Measurements from ENCODE around the gene CBX8.

Gene CBX8

DNA sequence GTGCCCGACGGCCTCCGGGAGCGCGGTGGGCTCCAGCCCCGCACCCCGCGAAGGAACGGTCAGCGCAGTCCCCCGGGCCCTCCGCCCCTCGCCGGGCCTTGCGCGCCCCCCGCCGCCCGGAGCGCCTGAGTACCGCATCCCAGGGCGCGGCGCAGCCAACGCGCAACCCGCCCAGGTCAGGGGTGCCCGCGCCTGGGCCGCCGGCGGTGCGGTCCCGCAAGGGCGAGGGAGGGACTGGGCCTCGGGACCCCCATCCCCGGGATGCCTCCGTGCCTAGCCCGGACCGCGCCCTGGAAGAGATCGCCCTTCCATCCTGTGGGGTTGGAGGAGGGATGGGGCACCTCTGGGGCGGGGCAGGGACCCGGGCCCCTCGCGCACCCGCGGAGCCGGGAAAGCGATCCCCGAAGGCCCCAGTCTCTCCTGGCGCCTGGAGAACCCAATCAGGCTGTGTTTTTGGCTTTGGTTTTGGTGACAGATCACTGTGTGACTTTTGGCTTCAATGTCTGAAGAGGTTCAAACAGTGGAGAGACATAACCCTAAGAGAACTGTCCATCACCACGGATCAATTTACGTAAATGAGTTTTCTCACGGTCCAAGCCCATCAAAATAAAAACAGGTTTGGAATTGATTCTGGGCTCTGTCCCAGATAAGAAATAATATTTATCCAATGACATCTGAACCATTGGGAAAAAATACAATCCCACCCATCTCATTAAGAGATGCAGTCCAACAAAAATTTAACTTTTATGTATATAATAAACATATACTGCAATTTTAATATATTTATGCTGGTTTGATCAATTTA is 48.4 kb downstream of the CBX8 start:
- no peak for DNase-seq

DNA sequence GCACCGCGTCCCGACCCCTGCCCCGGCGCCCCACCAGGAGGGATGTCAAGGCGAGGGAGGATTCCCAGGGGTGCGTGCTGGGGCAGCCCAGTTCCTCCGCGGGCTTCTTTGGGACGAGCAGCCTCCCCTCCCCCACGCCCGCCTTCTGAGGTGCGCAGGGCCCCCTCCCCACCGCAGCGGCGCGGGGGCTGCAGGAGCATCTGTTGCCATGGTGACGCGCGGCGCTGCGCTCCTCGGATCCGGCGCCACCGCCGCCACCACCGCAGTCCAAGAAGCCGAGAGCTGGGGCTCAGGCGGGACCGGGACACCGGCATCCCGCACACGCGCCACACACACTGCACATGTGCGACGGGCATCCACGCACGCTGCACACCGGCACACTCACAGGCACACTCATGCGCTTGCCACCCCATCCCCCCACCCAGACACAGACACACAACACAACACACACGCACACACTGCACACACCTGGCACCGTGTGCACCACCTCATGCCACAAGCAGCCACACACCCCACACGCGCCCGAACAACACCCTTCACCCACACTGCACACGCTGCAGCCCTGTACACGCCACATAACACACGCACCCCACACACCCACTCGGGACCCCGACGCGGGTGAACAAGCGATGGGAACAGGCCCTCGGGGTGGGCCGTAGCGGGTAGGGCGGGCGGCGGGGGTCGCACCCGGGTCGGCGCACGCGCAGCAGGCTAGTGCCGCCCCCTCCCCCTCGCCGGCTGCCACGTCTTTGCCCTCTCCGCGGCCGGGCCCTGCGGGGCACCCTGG is 49.2 kb downstream of the CBX8 start:
- no peak for DNase-seq

DNA sequence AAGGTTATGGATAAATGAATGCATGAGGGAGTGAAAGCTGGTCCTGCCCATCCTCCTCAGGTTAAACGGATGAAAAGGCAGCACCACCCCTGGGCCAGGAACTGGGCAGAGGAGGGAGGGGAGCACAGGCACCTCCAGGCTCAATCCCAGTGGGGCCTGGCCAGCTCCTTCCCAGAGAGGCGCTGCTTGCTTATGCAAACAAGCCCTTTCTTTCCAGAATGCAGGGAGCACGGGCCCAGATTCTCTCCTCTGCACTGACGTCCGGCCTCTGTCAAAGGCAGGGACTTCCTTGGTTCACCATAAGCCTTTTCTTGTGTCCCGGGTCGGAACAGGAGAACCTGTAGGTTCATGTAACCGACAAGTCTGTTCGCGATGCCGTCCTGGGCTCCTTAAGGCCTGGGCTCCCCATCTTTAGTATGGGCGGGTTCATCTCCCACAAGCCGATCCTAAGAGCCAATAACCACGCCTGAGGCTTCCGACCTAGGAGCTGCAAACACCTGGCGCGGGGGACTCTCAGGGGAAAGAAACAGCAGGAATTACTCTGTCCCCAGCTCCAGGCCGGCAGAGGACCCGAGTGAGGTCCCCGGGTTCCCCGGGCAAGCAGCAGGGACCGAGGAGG is 49.9 kb downstream of the CBX8 start:
- no peak for DNase-seq

DNA sequence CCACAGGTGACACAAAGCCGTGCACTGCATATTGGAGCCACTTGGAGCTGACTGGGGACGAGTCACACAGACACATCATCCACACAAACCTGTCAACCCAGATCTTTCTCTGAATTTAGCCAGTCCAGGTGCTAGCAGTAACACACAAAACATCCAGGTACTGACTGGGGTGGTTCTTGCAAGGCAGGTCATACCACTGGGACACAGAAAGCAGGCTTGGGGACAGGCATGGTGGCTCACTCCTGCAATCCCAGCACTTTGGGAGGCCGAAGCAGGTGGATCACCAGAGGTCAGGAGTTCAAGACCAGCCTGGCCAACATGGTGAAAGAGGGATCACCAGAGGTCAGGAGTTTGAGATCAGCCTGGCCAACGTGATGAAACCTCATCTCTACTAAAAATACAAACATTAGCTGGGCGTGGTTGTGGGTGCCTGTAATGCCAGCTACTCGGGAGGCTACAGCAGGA is 51.2 kb downstream of the CBX8 start:
- no peak for DNase-seq

DNA sequence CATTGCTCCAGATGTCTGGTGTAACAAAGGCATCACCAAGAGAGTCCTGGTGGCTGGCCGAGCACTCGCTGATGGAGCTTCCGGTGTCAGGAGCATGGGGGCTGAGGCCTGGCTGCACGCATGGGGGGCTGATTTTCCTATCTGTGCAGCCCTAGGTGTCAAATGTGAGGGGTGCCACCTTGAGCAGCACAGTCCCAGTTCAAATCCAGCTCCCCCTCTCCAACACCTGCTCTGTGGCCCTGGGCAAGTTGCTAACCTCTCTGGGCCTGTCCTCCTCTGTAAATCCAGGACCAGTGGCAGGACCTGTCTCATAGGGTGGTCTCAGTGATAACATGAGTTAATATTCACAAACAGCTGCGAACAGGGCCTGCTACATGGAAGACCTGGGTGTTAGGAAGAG is 53.3 kb downstream of the CBX8 start:
- no peak for DNase-seq

DNA sequence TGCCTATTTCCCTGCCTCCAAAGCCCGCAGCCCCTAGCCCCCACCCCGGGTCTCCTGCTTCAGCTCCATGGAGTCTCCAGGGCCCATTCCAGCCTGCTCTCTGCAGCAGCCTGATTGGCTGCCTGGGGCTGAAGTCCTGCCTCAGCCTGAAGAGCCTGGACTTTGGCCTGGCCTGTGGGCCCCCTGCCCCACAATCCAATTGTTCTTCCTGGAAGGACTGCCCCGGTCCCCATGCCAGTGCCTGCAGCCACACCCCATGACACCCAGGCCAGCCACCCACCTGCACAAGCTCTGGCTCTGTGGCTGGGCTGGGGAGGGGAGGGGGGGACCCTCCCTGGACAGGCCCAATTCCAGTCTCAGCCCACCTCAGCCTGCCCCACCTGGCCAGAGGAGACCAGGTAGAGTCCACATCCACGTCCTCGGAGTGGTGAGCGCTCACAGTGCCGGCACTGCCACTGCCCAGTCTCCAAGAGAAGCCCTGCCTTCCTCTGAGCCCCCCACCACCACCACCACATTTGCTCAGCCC is 53.9 kb downstream of the CBX8 start:
- DNase-seq = no peak

DNA sequence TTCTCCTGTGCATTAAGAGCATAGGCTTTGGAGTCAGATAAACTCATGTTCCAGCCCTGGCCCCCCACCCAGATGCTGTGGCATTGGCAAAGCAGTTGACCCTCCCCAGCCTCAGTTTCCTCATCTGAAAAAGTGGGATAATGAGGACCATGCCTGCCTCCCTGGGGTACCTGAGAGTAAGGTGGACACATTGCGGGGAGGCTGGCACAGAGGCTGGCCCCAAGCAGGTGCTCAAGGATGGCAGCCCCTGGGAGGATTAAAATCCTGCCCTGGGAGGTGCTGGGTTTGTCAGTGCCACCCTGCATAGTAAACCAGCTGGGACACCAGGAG is 54.3 kb downstream of the CBX8 start:
- DNase-seq = no peak

All from NCI-H774 (cell line).